Measurements from ENCODE around the gene B4GALNT4.
A peak's percentile ranks its signal among the peaks of the same experiment; 100 is the strongest.

The B4GALNT4 gene

DNA sequence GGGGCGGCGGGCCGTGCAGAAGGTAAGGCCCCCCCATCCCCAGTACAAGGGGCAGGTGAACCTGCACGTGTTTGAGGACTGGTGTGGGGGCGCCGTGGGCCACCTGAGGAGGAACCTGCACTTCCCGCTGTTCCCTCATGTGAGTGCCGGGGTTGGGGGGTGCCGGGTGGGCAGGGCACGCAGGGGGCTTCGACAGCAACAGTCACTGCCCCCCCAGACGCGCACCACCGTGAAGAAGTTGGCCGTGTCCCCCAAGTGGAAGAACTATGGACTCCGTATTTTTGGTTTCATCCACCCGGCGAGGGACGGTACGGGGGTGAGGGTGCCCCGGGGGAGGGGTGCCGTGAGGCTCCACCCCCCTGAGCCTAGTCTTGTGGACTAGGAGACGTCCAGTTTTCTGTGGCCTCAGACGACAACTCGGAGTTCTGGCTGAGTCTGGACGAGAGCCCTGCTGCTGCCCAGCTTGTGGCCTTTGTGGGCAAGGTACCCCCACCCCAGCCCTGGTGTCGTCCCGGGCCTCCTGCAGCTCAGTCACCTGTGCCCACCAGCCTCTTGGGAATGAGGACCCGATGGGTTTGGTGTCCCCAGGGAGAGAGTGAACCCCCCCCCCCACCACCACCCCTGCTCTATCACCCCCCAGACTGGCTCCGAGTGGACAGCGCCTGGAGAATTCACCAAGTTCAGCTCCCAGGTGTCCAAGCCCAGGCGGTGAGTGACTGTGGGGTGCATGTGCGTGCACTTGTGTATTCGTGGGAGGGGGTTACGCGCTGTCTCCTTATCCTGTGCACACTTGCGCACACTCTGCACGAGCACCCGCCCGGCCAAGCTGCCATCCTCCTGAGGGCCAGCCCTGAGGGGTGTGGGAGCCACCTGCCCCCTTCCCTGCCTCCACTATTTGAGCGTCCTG, 3.8 kb downstream of the B4GALNT4 start:
- Mint-ChIP-seq H3K27ac (no peak overlapping the region), H3K9me3 (no peaks in the 10 kb centered on the region)

DNA sequence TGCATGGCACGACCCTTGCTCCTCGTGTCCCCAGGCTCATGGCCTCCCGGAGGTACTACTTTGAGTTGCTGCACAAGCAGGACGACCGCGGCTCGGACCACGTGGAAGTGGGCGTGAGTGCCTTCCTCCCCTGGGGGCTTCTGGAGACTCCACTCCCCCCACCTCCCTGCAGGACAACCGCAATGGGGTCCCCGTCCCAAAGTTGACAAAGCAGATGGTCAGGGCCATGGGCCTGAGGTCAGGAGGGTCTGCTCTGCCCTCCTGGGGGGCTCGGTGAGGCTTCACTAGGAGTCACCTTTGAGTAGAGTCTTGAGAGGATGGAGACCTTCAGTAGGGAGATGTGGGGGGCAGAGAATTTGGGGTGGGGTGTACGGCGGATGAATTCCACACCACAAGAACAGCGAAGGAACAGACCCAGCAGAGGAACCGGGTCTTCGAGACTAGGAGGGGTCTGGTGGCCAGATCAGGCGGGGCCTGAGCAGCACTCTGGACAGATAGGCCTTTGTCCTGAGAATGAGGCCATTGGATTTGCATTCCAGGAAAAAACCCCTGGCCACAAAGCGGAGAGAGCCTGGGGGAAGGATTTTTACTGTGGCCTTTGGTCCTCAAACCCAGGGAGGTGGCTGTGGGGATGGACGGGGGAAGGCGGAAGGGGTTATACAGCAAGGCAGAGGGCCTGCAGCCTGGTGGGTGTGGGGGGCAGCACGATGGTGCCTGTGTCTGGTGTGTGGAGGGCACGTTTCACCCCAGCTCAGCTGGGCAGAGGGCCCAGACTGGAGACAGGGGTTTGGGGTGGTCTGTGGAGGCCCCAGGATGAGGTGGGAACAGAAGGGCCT, 4.6 kb downstream of the B4GALNT4 start:
- no peaks in the 10 kb centered on the region for H3K9me3 Mint-ChIP-seq
- TF ChIP-seq, protein P1, sequence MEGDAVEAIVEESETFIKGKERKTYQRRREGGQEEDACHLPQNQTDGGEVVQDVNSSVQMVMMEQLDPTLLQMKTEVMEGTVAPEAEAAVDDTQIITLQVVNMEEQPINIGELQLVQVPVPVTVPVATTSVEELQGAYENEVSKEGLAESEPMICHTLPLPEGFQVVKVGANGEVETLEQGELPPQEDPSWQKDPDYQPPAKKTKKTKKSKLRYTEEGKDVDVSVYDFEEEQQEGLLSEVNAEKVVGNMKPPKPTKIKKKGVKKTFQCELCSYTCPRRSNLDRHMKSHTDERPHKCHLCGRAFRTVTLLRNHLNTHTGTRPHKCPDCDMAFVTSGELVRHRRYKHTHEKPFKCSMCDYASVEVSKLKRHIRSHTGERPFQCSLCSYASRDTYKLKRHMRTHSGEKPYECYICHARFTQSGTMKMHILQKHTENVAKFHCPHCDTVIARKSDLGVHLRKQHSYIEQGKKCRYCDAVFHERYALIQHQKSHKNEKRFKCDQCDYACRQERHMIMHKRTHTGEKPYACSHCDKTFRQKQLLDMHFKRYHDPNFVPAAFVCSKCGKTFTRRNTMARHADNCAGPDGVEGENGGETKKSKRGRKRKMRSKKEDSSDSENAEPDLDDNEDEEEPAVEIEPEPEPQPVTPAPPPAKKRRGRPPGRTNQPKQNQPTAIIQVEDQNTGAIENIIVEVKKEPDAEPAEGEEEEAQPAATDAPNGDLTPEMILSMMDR (IDR thresholded peaks at IDR 0.05; ENCODE audit: unreplicated experiment in 3 of 3), result no peak
- peak overlapping the region in 2 of 3 experiments; percentile 37 to 72 for H3K27ac Mint-ChIP-seq
- no peaks in the 10 kb centered on the region for H3K27me3 Mint-ChIP-seq (ENCODE audit: low read depth)
- H3K4me3 Mint-ChIP-seq, result no peak overlapping the region
- no peaks in the 10 kb centered on the region for H3K4me1 Mint-ChIP-seq
- H3K36me3 Mint-ChIP-seq (ENCODE audit: low read depth), result peaks cover 42% of the 10 kb centered on the region

More for the DNA sequence above, 3.8 kb downstream of the B4GALNT4 start:
- peaks cover 2% of the 10 kb centered on the region for H3K27me3 Mint-ChIP-seq (ENCODE audit: low read depth)
- TF ChIP-seq, protein P1 (IDR thresholded peaks at IDR 0.05; ENCODE audit: unreplicated experiment in 3 of 3), result no peak
- H3K36me3 Mint-ChIP-seq (ENCODE audit: low read depth), result peaks cover 33% of the 10 kb centered on the region
- H3K4me3 Mint-ChIP-seq, result no peak overlapping the region
- H3K4me1 Mint-ChIP-seq, result peaks cover 6% of the 10 kb centered on the region

DNA sequence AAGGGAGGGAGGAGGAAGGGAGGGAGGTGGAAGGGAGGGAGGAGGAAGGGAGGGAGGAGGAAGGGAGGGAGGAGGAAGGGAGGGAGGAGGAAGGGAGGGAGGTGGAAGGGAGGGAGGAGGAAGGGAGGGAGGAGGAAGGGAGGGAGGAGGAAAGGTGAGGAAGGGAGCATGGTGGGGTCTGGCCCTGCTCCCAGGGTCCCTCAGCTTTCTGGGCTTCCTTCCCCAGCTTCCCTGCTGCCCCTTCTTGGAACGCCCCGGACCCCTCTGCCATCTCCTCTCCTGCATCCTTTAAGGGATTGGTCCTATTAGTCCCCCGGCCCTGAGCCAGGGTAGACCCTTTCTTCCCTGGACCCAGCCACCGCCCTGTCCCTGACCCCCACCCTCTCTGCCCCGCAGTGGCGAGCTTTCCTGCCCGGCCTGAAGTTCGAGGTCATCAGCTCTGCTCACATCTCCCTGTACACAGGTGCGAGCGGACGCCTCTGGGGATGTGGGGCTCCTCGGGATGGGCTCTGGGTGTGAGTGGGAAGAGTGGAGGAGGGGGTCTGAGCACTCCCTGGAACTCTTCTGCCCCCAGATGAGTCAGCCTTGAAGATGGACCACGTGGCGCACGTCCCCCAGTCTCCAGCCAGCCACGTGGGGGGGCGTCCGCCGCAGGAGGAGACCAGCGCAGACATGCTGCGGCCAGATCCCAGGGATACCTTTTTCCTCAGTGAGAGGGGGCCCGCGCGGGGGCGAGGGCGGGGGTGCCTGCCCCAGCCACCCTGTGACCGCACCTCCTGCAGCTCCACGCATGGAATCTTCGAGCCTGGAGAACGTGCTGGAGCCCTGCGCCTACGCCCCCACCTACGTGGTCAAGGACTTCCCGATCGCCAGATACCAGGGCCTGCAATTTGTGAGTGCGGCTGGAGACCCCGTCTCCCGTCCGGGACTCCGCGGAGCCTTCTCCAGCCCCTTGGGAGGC, 6.0 kb downstream of the B4GALNT4 start:
- H3K36me3 Mint-ChIP-seq (ENCODE audit: low read depth), result peaks cover 44% of the 10 kb centered on the region
- no peaks in the 10 kb centered on the region for H3K4me1 Mint-ChIP-seq
- no peak overlapping the region for H3K4me3 Mint-ChIP-seq
- TF ChIP-seq, protein P1 (IDR thresholded peaks at IDR 0.05; ENCODE audit: unreplicated experiment in 3 of 3), result no peak
- H3K27ac Mint-ChIP-seq, result no peak overlapping the region
- H3K27me3 Mint-ChIP-seq (ENCODE audit: low read depth), result no peaks in the 10 kb centered on the region
- H3K9me3 Mint-ChIP-seq, result no peaks in the 10 kb centered on the region

- Mint-ChIP-seq H3K27ac (no peak overlapping the region), H3K27me3 (ENCODE audit: low read depth) (no peaks in the 10 kb centered on the region), H3K4me3 (no peak overlapping the region), H3K9me3 (no peaks in the 10 kb centered on the region), H3K36me3 (ENCODE audit: low read depth) (peaks cover 47% of the 10 kb centered on the region), H3K4me1 (no peaks in the 10 kb centered on the region)
- TF ChIP-seq, protein P1 (IDR thresholded peaks at IDR 0.05; ENCODE audit: unreplicated experiment in 3 of 3), result no peak
These were observed 7.4 kb downstream of the B4GALNT4 start for GRCh38 chr11:376531-377173.
